Femur (tissue), 1 donor: Measurements from ENCODE around the gene TSGA10IP.
A peak's percentile ranks its signal among the peaks of the same experiment; 100 is the strongest.

ENCODE experiments used
- DNase-seq: peaks from one replicate; pipeline ENCODE4 v3.0.0-alpha.2; 2017

TSGA10IP gene

GRCh38 chr11:65945430-65945911, at the start of gene TSGA10IP:
TSS of gene TSGA10IP (plus strand) at chr11:65945480. CDS start at chr11:65945676, 196 bp downstream.
- DNase-seq: no peak

GRCh38 chr11:65895482-65895981, 49.7 kb upstream of the TSGA10IP start:
- no peak for DNase-seq

- no peak for DNase-seq
These were observed 49.0 kb upstream of the TSGA10IP start for GRCh38 chr11:65896034-65896999.

DNA sequence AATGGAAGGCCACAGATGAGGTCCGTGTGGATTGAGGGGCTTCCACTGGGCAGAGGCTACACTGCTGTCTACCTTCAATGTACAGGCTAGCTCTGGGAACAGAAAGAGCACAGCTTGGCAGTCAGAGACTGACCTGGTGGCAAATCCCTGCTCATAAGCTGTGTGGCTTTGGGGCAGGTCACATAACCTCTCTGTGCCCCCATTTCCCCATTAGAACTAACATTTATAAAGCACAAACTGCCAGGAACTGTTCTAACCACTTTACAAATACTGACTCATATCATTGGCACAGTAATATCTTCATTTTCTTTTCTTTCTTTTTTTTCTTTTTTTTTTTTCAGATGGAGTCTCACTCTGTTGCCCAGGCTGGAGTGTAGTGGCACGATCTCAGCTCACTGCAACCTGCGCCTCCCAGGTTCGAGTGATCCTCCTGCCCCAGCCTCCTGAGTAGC, 48.2 kb upstream of the TSGA10IP start:
- DNase-seq: no peak

GRCh38 chr11:65898656-65899355, 46.5 kb upstream of the TSGA10IP start:
- DNase-seq: no peak

DNA sequence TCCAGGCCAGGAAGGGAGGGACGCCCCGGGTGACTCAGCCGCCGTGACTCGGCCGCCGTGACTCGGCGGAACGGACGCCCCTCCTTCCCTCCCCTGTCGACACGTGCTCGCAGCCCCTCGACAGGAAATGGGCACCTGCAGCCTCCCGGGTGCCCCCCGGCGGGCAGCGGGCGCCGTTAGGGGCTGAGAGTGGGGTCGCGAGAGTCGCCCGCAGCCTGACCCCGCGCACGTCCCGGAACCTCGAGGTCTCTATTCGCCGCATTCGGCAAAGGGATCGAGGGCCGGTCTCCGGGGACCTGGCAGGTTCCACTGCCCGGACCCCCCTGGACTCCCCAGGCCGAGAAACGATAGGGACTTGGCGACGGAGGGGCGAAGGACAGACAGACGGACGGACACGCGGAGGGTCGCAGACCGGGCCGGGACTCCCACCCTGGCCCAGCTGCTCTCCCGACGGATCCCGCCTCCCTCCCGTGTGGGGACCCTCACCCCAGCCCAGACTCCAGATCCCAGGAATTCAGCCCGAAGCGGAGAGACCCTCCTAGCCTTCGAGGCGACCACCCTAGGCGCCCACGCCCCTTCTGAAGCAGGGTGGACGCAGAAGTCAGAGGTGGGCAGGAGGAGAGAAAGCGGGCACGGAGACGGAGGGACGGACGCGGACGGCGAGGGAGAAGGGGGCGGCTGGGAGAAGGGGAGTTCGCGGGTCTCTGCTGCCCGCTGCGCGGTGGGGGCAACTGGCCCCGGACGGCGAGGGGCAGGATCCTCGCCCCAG, 45.7 kb upstream of the TSGA10IP start:
- DNase-seq: peak; percentile 60

- DNase-seq: peak; percentile 80
These were observed 45.0 kb upstream of the TSGA10IP start, which contains the start of gene FOSL1 for GRCh38 chr11:65900125-65900898. TSS of gene FOSL1 (minus strand) at chr11:65900388. CDS start at chr11:65900339, 49 bp downstream.

DNA sequence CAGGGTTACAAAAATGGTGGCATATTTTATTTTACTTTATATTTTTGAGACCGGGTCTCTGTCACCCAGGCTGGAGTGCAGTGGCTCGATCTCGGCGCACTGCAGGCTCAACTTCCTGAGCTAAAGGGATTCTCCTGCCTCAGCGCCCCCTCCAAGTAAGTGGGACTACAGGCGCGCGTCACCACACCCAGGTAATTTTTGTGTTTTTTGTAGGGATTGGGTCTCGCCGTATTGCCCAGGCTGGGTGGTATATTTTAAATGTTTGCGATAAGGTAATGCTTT, 44.4 kb upstream of the TSGA10IP start:
- no peak for DNase-seq

DNA sequence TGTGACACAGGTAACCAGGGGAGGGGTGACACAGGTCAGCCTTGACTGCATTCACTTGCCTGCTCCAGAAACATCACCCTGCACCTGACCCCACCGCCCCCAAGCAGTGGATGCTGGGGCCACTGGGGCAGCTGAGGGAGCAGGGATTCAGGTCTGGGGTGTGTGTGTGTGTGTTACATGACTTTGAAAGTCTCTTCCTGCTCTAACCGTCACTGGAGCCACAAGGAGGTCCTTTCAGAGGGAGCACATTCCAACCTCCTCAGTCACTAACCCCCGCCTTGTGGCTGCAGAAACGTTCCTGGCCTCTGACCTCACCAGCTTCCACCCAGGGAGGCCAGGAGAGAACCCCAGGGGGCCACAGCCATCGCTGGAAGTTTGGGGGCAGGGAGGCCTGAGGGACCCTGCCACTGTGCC, 42.2 kb upstream of the TSGA10IP start:
- DNase-seq: no peak

- DNase-seq: no peak
These were observed 41.6 kb upstream of the TSGA10IP start for GRCh38 chr11:65903715-65904114.

- DNase-seq: no peak
These were observed 38.7 kb upstream of the TSGA10IP start for GRCh38 chr11:65906602-65907001.

DNA sequence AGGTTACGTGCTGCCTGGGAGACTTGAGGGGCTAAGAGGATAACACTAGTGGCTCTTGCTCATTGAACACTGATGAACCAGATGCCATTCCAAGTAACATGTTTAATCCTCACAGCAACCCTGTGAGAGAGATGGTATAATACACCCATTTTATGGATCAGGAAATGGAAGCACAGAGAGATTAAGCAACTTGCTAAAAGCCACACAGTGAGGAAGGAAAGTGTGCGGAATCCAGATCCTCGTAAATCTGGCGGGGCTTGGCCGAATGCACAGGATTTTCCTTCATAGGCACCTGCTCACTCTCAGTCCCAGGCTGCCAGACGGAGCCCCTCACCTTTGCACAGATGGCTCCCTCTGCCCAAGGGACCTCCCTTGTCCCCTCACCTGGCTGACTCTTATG, 37.4 kb upstream of the TSGA10IP start:
- DNase-seq: no peak

DNA sequence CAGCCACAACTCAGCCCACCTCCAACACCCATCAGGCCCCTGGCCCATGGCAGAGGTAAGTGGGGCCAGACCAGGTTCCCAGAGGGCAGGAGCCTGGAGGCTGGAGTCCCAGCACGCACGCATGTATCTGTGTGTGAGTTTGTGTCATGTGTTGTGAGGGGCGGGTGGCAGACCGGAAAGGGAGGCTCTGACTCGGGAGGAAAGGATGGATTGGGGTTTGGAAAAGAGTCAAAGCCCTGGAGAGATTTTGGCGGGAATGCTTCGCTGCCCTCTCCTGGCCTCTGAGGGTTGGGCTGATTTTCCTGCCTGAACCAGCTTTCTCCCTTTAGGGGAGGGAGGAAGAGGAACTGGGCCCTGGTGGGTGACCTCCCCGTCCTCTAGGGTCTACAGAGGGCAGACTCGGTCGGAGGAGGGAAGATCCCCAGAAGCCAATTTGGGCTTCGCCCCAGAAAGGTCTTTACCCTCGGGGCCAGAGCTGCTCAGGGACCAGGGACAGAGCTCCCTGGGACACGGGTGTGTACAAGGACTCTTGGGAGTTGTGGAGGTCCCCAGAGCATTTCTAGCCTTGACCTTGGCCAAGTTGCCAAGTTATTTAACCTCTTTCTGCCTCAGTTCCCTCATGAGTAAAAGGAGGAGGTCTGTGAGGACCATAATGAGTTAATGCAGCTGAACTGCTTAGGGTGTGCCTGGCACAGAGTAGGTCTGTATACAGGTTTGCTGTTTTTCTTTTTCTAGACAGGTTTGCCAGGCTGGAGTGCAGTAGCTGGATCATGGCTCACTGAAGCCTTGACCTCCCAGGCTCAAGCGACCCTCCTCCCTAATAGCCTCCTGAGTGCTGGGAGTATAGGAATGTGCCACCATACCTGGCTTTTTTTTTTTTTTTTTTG, 33.4 kb upstream of the TSGA10IP start:
- DNase-seq: peak; percentile 81

DNA sequence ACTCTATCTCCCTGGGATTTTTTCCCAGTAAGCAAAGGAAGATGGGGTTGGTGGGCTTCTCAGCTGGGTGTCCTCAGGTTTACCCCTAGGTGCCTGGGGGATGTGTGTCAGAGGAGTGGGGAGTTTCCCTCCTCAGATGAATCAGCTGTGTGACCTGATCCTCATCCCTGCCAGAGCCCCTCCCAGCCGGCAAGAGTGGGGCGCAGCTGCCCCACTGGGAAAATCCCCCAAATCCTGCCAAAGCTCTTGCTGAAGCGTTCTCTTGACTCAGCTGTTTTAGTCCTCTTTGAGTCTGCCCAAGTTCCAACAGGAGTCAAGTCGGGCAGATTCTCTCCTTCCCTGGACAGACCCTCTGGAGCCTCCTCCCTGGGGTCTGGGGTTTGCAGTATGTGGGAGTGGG, 32.4 kb upstream of the TSGA10IP start:
- no peak for DNase-seq

GRCh38 chr11:65915101-65915820, 30.0 kb upstream of the TSGA10IP start:
- DNase-seq: no peak

- peak; percentile 49 for DNase-seq
These were observed 29.4 kb upstream of the TSGA10IP start for GRCh38 chr11:65915821-65916251.

DNA sequence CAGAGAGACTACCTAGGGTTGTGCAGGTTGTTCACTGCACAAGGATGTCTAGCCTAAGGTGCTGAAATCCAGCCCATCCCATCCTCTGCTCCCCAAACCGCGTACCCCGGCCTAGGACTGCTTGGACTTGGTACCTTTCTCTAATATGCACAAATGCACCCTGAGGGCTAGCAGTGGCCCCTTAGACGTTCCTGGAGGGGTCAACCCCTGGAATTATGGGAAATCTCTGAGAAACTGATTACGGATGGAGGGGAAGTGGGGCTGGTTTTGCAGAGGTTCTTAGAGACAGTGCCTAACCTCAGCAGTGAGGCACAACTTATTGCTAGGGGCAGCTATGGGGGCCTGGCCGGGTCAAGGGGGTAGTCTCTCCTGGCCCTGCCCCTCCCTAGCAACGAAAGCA, 28.9 kb upstream of the TSGA10IP start:
- DNase-seq: no peak

GRCh38 chr11:65917077-65917433, 28.2 kb upstream of the TSGA10IP start:
- DNase-seq: no peak

DNA sequence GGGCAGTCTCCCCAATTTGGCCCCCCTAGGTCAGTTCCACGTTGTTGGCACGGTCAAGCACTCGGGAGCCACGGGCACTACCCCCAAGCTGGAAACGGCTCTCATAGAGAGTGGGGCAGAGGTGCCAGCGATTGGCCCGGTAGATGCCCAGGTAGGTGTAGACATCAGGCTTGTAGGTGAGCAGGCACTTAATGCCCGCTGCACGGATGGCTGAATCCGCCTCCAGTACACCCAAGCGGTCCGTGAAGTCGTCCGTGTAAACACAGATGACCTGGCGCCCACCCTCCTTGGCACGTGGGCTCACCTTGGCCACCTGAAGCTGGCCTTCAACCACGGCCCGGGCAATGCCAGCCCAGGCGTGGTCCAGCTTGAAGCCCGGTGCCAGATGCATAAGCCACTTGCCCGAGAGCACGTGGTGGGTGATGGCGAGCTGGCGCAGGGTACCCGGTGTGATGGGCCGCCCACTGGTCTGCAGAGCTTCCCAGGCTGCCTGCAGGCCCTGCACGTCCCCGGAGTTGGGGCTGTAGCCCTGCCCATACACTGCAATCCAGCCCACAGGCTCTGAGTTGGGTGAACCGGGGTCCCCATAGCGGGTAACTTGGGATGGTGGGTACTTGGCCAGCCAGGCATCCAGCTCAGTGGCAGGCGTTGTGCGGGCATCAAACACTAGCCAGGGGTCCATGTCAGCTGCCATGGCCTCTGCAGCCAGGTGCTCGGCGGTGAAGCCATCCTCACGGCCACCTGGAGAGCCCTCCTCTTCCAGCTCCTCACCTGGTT, 27.7 kb upstream of the TSGA10IP start:
- peak; percentile 39 for DNase-seq
